Amygdala (tissue), 56 donors: Measurements from ENCODE around the gene RAB33B.
A peak's percentile ranks its signal among the peaks of the same experiment; 100 is the strongest.
"Not testable (repeated sequence)": the region's sequence is repeated elsewhere in the genome, so short reads cannot be mapped to it uniquely, and the experiment has no call there.

ENCODE experiments used
- DNase-seq, 56 donors: peaks; one replicate each; lab custom pipeline; 2025; lab: John Stamatoyannopoulos, UW

Gene RAB33B

DNA sequence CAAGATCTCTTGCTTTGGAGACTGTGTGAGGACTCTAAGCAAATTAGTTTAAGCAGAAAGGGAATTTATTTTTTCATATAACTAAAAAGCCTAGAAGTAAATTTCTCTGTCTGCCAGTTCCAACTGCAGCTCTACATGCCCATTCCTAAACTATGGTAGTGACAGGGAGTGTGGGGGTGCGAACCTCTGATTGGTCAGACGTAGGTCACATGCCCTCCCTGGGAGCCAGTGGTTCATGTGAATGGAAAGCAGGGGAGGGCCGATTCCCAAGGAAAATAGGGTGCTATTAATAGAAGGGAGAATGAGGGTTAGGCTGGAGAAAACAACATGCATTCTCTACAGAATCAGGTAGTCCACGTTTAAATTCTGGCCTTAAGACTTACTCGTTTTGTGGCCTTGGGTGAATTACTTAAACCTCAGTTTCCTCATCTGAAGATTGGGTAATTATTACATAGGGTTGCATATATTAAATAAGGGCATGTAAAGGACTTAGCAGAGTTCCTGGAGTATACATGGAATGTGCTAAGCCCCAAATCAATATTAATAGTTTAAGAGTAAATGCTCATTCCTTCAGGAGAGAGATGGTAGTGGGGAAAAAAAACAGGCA, 7.2 kb downstream of the RAB33B start:
- DNase-seq: no peak

GRCh38 chr4:139464512-139464911, 10.6 kb downstream of the RAB33B start:
- not testable (repeated sequence) for DNase-seq

GRCh38 chr4:139465922-139466321, 12.0 kb downstream of the RAB33B start:
- no peak for DNase-seq

GRCh38 chr4:139468756-139469155, 14.8 kb downstream of the RAB33B start:
- not testable (repeated sequence) for DNase-seq

DNA sequence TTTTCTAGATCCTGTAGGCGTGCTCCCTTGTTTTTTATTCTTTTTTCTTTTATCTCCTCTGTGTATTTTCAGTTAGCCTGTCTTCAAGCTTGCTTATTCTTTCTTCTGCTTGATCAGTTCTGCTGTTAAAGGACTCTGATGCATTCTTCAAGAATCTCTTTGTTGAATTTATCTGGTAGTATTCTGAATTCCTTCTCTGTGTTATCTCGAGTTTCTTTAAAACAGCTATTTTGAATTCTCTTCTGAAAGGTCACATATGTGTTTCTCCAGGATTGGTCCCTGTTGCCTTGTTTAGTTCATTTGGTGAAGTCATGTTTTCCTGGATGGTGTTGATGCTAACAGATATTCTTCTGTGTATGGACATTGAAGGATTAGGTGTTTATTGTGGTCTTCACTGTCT, 15.3 kb downstream of the RAB33B start:
- DNase-seq: no peak

DNA sequence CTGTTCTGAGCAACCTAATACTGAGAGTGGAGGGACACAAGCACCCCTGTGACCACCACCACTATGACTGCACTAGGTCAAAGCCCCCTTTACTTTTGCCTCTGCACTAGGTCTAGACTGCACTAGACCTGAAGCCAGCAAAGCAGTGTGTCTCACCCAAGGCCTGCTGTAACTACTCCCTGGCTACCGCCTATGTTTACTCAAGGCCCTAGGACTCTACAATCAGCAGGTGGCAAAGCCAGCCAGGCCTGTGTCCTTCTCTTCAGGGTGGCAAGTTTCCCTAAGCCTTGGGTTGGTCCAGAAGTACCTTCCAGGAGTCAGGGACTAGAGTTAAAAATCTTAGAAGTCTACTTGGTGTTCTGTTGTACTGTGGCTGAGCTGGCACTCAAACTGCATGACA, 15.9 kb downstream of the RAB33B start:
- DNase-seq: no peak

DNA sequence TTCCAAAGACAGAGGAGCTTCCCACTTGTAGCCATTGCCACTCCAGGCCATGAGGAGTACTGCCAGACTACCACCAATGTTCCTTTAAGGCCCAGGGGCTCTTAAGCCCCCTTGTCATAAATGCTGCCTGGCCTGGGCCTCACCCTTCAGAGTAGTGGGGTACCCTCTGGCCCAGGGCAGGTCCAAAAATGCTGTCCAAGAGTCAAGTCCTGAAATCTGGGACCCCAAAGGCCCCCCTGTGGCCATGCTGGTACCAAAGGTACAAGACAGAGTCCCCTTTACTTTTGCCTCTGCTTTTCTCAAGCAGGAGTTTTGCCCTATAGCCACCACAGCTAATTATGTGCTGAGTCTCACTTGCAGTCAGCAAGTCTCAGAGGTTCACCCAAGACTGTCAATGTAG, 16.4 kb downstream of the RAB33B start:
- DNase-seq: no peak

DNA sequence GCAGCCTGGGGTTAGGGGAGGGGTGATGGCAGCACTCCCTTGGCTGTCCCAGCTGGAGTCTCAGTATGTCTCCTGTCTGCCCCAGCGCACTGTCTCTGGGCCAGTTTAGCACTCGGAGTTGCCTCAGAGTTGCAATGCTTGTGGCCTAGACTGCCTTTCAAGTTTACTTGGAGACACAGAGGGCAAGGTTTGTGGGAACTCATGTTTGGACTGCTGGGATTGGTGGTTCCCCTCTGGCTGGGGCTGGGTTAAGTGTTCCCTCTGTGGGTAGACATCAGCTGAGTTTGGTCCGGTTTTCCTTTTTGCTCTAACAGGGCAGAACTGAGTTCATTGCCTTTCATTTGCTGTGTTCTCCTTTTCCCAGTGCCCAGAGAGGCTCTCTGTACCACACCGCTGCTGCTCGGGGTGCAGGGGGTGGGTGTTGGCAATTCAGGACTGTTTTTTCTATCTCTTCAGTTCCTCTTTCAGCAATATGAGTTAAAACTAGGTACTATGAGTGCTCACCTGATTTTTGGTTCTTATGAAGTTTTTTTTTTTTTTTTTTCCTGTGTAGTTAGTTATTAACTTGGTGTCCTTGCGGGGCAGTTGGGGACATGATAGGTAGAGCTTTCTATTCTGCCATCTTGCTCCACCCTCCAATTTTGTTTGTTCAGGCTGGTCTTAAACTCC, 17.2 kb downstream of the RAB33B start:
- DNase-seq: no peak

GRCh38 chr4:139472852-139473251, 18.9 kb downstream of the RAB33B start:
- DNase-seq: no peak

GRCh38 chr4:139476363-139476762, 22.4 kb downstream of the RAB33B start:
- no peak for DNase-seq

- DNase-seq: no peak
Observed at GRCh38 chr4:139481465-139481864, 27.5 kb downstream of the RAB33B start.

DNA sequence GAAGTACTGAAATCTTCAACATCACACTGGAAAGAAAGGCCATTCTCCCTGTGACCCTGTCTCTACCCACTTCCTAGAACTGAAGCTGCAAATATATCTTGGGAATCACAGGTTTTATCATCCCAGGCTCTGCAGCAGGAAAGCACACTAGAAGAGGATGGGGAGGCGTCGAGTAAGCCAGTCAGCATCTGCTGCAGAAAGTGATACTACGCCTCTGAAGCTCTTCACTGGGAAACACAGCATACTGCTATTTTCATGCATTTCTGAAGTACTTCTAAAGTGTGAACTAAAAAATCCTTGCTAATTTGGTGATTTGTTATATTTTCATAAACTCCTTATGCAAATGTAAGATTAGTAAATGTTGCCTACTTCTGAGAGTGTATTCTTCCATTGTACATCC, 29.1 kb downstream of the RAB33B start:
- DNase-seq: peak in 8 of 56 donors; percentile 4 to 48 (median 9)

DNA sequence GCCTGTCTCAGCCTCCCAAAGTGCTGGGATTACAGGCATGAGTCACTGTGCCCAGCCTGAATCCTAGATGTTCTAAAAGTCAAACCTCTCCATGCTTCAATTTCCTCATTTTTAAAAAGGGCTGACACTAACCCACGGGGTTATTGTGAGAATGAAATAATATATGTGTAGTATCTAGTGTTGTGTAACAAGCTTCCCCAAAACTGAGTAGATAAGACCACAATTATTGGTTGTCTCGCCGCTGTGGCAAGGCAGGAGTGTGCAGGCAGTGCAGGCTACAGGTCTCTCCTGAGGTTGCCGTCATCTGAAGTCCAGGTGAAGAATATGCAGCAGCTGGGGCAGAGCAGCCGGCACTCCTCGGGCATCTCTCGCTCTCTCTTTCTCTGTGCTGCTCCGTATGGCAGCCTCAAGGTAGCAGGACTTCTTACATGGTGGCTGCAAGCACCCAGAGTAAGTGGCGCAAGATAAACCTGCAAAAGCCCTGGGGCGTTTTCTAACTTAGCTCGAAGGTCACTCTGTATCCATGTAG, 30.9 kb downstream of the RAB33B start:
- no peak for DNase-seq

DNA sequence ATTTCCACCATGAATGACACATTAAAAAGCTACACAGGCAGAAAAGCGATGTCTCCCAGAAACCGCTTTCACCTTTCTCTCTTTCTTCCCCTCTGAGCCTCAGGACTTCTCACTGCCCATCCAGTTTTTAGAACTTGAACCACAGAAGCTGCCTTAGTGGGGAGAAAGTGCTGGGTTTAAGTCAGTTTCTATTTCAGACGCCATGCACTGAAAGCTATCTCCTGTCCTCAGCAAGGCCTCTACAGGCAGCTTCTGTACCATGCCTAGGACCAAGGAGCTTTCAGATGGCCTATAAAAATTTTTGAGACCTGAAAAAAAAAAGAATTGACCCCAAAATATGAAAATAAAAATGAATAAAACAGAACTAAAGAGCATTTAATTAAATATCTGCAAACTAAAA, 34.5 kb downstream of the RAB33B start:
- DNase-seq: no peak

DNA sequence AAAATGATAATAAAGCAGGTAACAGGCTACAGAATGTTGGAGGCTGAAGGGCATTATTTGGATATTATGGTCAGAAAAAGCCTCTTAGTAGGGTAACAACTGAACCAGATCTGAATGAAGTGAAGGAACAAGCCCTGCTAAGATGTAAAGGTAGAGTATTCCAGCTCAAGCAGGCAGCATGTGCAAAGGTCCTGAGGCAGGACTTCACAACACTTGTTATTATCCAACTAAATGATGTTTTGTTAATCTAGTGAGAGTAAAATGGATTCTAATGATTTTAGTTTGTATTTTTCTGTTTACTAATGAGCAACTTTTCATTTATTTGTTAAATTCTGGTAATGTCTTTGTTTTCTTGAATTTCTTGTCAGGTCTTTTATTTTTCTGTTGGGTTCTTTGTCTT, 35.7 kb downstream of the RAB33B start:
- DNase-seq: no peak

DNA sequence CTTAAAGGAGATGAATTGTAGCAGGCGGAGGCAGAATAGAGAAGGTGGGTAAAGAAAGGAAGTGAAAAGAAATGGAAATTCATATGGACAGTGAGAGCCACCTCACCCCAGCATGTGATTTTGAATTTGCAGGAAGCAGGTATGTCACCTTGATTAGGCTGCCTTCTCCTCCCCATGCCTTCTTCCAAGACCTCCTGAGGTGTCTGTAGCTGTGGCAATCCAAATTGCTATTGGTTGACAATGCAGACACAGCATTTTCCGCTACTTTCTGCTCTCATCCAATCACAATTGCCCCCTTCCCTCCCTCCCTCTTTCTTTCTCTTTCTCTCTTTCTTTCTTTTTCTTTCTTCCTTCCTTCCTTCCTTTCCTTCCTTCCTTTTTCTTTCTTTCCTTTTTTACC, 38.5 kb downstream of the RAB33B start:
- DNase-seq: no peak

- DNase-seq: no peak
Observed at GRCh38 chr4:139493176-139493575, 39.3 kb downstream of the RAB33B start.

GRCh38 chr4:139499186-139499585, 45.3 kb downstream of the RAB33B start:
- no peak for DNase-seq

GRCh38 chr4:139501117-139501516, 47.2 kb downstream of the RAB33B start:
- no peak for DNase-seq

GRCh38 chr4:139501527-139501926, 47.6 kb downstream of the RAB33B start:
- DNase-seq: no peak

- no peak for DNase-seq
Observed at GRCh38 chr4:139501927-139502899, 48.3 kb downstream of the RAB33B start.
